ENCODE results near the gene SEMA4G.

SEMA4G gene

DNA sequence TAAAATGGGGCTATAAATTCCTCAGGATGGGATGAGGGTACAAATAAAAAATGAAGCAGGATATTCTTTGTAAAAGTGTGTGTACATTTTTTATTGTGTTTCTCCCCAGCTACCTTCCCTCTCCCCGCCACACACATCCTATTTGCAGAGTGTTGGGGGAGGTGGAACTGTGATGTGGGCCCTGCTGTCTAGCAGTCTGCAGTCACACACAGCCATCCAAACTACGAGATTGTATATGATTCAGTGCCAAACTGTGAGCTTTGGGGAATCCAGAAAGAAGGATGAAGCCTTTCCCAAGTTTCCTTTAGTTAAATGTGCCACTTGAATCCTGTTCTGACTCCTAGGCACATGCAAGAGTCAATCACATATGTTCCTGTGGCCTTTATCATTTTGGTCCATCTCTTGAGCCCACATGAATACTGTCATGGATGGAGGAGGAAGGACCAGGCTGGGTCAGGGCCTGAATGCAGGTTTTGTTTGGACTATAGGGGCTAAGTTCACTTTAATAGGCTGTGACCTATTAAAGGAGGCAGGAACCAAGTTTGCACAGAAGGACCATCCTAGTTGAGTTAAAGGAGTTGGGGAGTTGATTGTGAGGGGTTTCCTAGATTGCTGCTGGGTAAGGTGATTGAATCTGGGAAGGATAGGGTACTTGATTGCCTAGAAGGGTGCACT is 1.1 kb upstream of the SEMA4G start:
- TF ChIP-seq TEAD4 (IDR thresholded peaks at IDR 0.05), result no peak
- no peak for TF ChIP-seq NFIC (IDR thresholded peaks at IDR 0.05)
- TF ChIP-seq, protein P1, sequence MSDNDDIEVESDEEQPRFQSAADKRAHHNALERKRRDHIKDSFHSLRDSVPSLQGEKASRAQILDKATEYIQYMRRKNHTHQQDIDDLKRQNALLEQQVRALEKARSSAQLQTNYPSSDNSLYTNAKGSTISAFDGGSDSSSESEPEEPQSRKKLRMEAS (IDR thresholded peaks at IDR 0.05), result no peak
- TF ChIP-seq, protein P2, sequence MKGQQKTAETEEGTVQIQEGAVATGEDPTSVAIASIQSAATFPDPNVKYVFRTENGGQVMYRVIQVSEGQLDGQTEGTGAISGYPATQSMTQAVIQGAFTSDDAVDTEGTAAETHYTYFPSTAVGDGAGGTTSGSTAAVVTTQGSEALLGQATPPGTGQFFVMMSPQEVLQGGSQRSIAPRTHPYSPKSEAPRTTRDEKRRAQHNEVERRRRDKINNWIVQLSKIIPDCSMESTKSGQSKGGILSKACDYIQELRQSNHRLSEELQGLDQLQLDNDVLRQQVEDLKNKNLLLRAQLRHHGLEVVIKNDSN (IDR thresholded peaks at IDR 0.05), result no peak
- TF ChIP-seq ZBTB7A (IDR thresholded peaks at IDR 0.05; ENCODE audit: low read depth), result no peak
- TF ChIP-seq TAF1 (IDR thresholded peaks at IDR 0.05; ENCODE audit: low read depth), result no peak
- TF ChIP-seq, protein P3, sequence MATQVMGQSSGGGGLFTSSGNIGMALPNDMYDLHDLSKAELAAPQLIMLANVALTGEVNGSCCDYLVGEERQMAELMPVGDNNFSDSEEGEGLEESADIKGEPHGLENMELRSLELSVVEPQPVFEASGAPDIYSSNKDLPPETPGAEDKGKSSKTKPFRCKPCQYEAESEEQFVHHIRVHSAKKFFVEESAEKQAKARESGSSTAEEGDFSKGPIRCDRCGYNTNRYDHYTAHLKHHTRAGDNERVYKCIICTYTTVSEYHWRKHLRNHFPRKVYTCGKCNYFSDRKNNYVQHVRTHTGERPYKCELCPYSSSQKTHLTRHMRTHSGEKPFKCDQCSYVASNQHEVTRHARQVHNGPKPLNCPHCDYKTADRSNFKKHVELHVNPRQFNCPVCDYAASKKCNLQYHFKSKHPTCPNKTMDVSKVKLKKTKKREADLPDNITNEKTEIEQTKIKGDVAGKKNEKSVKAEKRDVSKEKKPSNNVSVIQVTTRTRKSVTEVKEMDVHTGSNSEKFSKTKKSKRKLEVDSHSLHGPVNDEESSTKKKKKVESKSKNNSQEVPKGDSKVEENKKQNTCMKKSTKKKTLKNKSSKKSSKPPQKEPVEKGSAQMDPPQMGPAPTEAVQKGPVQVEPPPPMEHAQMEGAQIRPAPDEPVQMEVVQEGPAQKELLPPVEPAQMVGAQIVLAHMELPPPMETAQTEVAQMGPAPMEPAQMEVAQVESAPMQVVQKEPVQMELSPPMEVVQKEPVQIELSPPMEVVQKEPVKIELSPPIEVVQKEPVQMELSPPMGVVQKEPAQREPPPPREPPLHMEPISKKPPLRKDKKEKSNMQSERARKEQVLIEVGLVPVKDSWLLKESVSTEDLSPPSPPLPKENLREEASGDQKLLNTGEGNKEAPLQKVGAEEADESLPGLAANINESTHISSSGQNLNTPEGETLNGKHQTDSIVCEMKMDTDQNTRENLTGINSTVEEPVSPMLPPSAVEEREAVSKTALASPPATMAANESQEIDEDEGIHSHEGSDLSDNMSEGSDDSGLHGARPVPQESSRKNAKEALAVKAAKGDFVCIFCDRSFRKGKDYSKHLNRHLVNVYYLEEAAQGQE (IDR thresholded peaks at IDR 0.05; ENCODE audit: low read depth), result no peak
- TF ChIP-seq TCF12 (IDR thresholded peaks at IDR 0.05; ENCODE audit: low read depth), result no peak
- TF ChIP-seq EP300 (IDR thresholded peaks at IDR 0.05; ENCODE audit: borderline replicate concordance), result no peak
- TF ChIP-seq YY1 (IDR thresholded peaks at IDR 0.05; ENCODE audit: low read depth), result no peak
- no peak for TF ChIP-seq CEBPB (IDR thresholded peaks at IDR 0.05)
- no peak for TF ChIP-seq CREB1 (IDR thresholded peaks at IDR 0.05; ENCODE audit: low read depth)
- TF ChIP-seq EGR1 (IDR thresholded peaks at IDR 0.05), result no peak
- TF ChIP-seq FOXM1 (IDR thresholded peaks at IDR 0.05; ENCODE audit: borderline replicate concordance, low read depth), result no peak
- no peak for TF ChIP-seq RAD21 (IDR thresholded peaks at IDR 0.05; ENCODE audit: low read depth)

DNA sequence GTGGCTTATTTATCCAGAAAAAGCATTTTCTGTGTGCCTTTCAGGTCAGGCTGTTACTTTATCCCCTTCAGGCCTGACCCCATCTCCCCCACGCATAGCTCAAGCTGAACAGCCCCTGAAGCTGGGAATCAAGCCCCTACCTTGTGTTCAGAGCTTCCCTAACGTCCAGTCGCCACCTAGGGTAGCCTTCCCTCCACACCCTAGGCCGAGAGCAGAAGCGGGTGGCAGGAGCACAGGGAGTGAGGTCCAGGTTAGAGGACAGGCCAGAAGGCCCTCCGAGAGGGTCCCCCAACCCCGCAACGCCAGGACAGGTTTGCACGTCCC is 479 bp upstream of the SEMA4G start:
- TF ChIP-seq, protein P2 (IDR thresholded peaks at IDR 0.05), result no peak
- TF ChIP-seq TAF1 (IDR thresholded peaks at IDR 0.05; ENCODE audit: low read depth), result no peak
- no peak for TF ChIP-seq EGR1 (IDR thresholded peaks at IDR 0.05)

DNA sequence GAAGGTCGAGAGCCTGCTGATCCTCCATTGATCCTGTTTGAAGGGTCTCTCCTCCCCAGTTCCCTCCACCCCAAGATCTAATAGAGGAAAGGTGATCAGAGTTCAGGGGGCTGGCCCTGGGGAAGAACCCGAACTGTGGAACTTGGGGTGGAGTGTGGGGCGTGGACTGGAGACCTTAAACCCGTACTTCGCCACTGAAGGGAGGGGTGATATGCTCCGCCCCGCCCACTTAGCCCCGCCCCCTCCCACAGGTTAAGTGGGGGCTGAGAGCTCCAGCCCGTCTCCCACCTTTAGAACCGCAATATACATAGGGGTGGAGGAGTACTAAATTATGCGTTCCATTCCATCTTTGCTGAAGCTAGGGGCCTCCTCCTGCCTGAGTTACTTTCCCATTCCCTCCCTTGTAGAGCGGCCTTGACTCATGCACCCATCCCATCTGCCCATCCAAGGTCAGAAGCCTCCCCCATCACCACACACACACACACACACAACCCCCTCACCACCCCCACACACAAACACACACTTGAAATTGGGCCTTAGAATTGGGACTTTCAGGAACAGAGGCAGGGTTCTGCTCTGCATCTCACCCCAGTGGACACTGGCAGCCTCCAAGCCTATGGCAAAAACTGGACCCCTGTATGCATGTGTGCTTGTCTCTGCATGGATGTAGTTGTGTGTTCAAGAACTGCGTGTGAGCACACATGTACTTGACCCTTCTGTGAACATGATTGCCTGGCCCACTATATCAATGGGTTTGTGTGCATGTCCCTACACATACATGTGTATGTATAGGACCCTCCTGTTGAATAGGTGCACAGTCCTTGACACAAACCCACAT is 991 bp downstream of the SEMA4G start:
- TF ChIP-seq TAF1 (IDR thresholded peaks at IDR 0.05; ENCODE audit: low read depth), result no peak
- TF ChIP-seq EGR1 (IDR thresholded peaks at IDR 0.05), result no peak
- TF ChIP-seq, protein P1 (IDR thresholded peaks at IDR 0.05), result 0 out of 2 replicates have a peak, but pooled peaks have one; percentile 1
- no peak for TF ChIP-seq FOXM1 (IDR thresholded peaks at IDR 0.05; ENCODE audit: borderline replicate concordance, low read depth)
- TF ChIP-seq TCF12 (IDR thresholded peaks at IDR 0.05; ENCODE audit: low read depth), result no peak
- 0 out of 2 replicates have a peak, but pooled peaks have one; percentile 13 for TF ChIP-seq YY1 (IDR thresholded peaks at IDR 0.05; ENCODE audit: low read depth)
- TF ChIP-seq, protein P3 (IDR thresholded peaks at IDR 0.05; ENCODE audit: low read depth), result no peak

DNA sequence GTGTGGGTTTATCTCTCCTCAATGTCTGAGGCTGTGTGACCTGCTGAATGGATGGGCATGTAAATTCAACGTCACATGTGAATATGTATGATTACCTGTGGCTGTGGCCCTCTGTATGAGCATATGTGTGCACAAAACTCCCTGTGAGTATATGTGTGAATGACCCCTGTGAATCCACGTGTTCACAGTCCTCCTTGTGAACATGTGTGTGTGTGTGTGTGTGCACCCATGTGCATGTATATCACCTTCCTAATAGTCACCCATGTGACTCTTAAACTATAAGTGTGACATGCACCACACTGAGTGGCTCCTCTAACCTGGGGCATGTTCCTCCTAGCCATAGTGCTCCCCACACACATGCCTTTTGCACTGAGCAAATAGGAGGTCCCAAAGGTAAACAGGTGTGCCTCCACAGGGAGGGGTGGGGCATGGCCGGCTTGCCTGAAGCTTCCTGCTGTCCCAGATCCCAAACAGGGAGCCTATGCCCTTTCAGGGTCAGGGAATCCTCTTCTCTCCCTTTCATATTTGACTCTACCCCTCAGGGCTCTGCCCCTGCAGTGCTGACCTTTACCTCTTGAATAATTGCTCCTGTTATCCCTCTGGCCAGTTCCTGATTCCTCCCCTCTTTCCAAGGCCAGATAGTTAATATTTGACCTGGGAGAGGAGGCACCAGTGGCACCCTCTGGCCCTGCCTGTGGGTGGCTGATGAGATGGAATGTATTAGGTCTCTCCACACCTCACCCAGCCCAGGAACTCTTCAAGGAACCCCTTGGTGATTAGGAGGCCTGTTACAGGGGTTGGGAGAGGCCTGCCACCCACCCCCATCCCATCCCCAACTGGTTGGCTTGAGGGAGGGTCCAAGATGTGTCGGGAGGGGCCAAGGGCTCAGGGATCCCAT is 1.9 kb downstream of the SEMA4G start:
- TF ChIP-seq EP300 (IDR thresholded peaks at IDR 0.05; ENCODE audit: borderline replicate concordance), result no peak
- TF ChIP-seq, protein P3 (IDR thresholded peaks at IDR 0.05; ENCODE audit: low read depth), result no peak
- TF ChIP-seq CEBPB (IDR thresholded peaks at IDR 0.05), result no peak
